ENCODE measurements around the gene CDKN1A. TPM values are rescaled to one million over a fixed set of nuclear protein-coding genes. Genes with fewer than 3 reads are reported as not detected.
A peak's percentile ranks its signal among the peaks of the same experiment; 100 is the strongest.

Gene CDKN1A
- total and polyA plus RNA-seq, 9 donors: 82.1 to 305 (median 134) TPM

DNA sequence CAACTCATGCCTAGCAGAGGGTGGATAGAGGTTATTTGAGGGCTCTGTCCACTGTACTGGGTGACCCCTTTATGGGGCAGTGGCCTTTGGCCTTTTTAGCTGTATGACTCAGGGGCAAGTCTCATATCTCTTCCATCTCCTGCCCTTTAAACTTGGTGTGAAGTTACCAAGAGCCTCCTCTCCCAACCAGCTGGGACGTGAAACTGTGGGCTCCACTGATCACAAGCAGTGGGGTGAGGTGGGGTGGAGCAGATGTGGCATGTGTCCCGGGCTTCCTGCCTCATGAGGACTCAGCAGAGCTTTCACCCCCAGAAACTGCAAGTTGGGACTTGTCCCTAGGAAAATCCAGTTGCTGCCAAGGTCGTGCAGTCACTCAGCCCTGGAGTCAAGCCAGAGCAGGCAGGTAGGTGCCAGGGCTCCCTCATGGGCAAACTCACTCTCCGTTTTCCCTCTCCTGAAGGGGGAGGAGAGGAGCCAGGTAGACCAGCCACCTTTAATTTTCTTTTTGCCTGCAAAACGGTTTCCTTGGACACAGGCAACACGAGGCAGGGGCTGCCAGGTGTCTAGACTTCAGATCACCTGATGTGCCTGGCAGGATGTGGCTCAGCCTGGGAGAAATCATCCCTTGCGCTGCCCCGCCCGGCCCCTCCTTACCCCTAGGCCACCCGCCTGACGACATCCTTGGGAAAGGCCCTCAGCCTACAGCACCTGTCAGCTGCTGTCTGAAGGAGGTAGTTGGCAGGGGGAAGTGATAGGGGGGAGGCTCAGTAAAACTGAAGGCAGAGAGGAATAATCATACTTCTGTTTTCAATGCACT is 4.0 kb downstream of the CDKN1A start:
- Histone ChIP-seq H3K27me3 (no peaks in the 10 kb centered on the region), H3K27ac (peak overlapping the region; percentile 18 to 34), H3K36me3 (no peaks in the 10 kb centered on the region), H3K9me3 (no peaks in the 10 kb centered on the region), H3K4me1 (ENCODE audit: insufficient read depth) (peaks cover 8% of the 10 kb centered on the region), H3K4me3 (no peak overlapping the region)
- TF ChIP-seq POLR2A (IDR thresholded peaks at IDR 0.05) (no peak), EP300 (IDR thresholded peaks at IDR 0.05) (no peak)
- TF ChIP-seq, protein P1, sequence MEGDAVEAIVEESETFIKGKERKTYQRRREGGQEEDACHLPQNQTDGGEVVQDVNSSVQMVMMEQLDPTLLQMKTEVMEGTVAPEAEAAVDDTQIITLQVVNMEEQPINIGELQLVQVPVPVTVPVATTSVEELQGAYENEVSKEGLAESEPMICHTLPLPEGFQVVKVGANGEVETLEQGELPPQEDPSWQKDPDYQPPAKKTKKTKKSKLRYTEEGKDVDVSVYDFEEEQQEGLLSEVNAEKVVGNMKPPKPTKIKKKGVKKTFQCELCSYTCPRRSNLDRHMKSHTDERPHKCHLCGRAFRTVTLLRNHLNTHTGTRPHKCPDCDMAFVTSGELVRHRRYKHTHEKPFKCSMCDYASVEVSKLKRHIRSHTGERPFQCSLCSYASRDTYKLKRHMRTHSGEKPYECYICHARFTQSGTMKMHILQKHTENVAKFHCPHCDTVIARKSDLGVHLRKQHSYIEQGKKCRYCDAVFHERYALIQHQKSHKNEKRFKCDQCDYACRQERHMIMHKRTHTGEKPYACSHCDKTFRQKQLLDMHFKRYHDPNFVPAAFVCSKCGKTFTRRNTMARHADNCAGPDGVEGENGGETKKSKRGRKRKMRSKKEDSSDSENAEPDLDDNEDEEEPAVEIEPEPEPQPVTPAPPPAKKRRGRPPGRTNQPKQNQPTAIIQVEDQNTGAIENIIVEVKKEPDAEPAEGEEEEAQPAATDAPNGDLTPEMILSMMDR (IDR thresholded peaks at IDR 0.05): no peak
- intact Hi-C loops (cut with DNase I): loop anchor here (5.0 to 10.0 kb wide), 4 partner anchors 60 to 258 kb away; no protein-coding TSS in a partner anchor
- peak in 1 of 5 donors; percentile 57 for DNase-seq
- WGBS, 3 donors: 74 to 79% (median 78%) methylated on average over 11 of the region's 11 CpGs

DNA sequence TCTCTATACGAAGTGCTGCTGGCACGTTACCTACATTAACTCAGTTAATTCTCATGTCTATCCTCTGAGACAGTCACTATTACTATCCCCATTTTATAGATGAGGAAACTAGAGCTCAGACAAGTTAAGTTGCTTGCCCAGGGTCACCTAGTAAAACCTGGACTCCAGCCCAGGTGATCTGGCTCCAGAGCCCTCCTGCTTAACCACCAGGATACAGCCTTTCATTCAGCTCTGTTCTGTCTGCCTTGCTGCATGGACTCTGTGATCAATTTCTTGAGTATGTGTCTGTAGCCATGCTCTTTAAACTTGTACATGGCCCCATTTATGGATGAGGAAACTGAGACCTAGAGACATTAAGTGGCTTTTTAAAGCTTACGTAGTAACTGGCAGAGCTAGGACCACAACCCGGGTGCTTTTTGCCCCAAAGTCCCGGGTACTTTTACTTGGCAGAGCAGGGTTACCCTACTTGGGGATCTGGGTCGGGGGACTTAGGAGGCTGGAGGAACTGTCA is 4.7 kb downstream of the CDKN1A start:
- intact Hi-C loops (cut with DNase I): loop anchor here (5.0 to 10.0 kb wide), 4 partner anchors 61 to 258 kb away; no protein-coding TSS in a partner anchor
- TF ChIP-seq, protein P1 (IDR thresholded peaks at IDR 0.05): no peak
- TF ChIP-seq EP300 (IDR thresholded peaks at IDR 0.05) (no peak), POLR2A (IDR thresholded peaks at IDR 0.05) (no peak)
- WGBS, 3 donors: 91 to 93% (median 92%) methylated on average over 6 of the region's 6 CpGs
- H3K4me3 ChIP-seq: no peak overlapping the region
- peaks cover 8% of the 10 kb centered on the region for H3K4me1 ChIP-seq (ENCODE audit: insufficient read depth)
- no peak overlapping the region for H3K27ac ChIP-seq
- H3K27me3 ChIP-seq: no peaks in the 10 kb centered on the region
- H3K9me3 ChIP-seq: no peaks in the 10 kb centered on the region
- H3K36me3 ChIP-seq: no peaks in the 10 kb centered on the region
- no peak for DNase-seq

DNA sequence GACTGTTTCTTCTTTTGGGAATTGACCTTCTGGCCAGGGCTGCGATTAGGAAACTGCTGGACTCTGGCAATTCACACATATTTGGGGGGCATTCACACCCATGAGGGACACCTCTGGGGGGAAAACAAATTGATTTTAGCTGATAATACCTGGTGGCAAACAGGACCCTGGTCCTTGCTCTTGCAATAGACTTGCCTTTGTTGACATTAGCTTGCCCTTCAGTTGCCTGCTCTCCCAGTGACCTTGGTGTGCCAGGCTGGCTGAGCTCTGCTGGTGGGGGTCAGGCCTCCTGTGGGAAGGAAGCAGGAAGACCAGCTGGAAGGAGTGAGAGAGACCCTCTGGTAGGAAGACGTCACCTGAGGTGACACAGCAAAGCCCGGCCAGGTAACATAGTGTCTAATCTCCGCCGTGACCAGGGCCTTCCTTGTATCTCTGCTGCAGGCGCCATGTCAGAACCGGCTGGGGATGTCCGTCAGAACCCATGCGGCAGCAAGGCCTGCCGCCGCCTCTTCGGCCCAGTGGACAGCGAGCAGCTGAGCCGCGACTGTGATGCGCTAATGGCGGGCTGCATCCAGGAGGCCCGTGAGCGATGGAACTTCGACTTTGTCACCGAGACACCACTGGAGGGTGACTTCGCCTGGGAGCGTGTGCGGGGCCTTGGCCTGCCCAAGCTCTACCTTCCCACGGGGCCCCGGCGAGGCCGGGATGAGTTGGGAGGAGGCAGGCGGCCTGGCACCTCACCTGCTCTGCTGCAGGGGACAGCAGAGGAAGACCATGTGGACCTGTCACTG is 5.3 kb downstream of the CDKN1A start:
- Histone ChIP-seq H3K4me3 (no peak overlapping the region), H3K36me3 (no peaks in the 10 kb centered on the region), H3K9me3 (no peaks in the 10 kb centered on the region), H3K27me3 (no peaks in the 10 kb centered on the region), H3K4me1 (ENCODE audit: insufficient read depth) (peaks cover 8% of the 10 kb centered on the region), H3K27ac (no peak overlapping the region)
- 95 to 98% (median 95%) methylated on average over 19 to 29 of the region's 29 CpGs for WGBS, 3 donors
- DNase-seq: no peak
- intact Hi-C loops (cut with DNase I): loop anchor here (5.0 to 10.0 kb wide), 4 partner anchors 62 to 259 kb away; no protein-coding TSS in a partner anchor
- TF ChIP-seq POLR2A (IDR thresholded peaks at IDR 0.05): no peak
- TF ChIP-seq EP300 (IDR thresholded peaks at IDR 0.05): no peak
- TF ChIP-seq, protein P1 (IDR thresholded peaks at IDR 0.05): no peak

DNA sequence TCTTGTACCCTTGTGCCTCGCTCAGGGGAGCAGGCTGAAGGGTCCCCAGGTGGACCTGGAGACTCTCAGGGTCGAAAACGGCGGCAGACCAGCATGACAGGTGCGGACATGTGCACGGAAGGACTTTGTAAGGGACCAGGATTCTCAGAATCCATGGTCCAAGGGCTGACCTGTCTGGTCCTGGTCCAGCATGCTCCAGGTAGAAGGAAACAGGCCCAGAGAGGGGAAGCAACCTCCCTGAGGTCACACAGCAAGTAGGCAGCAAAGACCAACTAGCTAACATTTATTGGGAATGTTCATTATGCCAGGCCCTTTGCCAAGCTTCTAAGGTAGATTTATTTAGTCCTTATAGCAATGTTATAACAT is 5.9 kb downstream of the CDKN1A start:
- peaks cover 8% of the 10 kb centered on the region for H3K4me1 ChIP-seq (ENCODE audit: insufficient read depth)
- no peak for DNase-seq
- 94 to 99% (median 97%) methylated on average over 6 of the region's 6 CpGs for WGBS, 3 donors
- H3K4me3 ChIP-seq: no peak overlapping the region
- no peaks in the 10 kb centered on the region for H3K27me3 ChIP-seq
- intact Hi-C loops (cut with DNase I): loop anchor here (5.0 to 10.0 kb wide), 4 partner anchors 62 to 260 kb away; no protein-coding TSS in a partner anchor
- TF ChIP-seq POLR2A (IDR thresholded peaks at IDR 0.05): no peak
- TF ChIP-seq, protein P1 (IDR thresholded peaks at IDR 0.05): no peak
- no peak for TF ChIP-seq EP300 (IDR thresholded peaks at IDR 0.05)
- H3K36me3 ChIP-seq: no peaks in the 10 kb centered on the region
- no peak overlapping the region for H3K27ac ChIP-seq
- no peaks in the 10 kb centered on the region for H3K9me3 ChIP-seq

Measured in ovary (tissue), 9 donors.